ENCODE measurements around the gene MXI1.
"Not testable (repeated sequence)": the region's sequence is repeated elsewhere in the genome, so short reads cannot be mapped to it uniquely, and the experiment has no call there.

The MXI1 gene

GRCh38 chr10:110181911-110182310, 25.5 kb upstream of the MXI1 start:
- DNase-seq, result no peak

DNA sequence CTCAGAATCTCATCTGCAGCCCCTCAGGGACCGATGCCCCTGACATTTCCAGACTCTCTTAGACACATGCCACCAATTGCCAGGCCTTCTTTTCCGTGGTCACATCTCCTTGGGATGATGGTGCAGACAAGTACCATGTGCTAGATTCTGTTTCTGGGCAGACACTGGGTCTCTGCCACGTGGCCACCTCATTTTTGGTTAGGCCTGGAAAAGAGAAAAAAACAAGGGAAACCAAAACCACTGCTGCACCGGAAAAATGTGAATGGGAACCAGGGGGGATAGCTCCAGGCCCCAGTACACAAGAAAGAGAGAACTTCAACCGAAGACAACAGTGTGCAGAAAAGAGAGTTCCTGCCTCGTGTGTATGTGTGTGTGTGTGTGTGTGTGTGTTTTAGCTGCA, 23.0 kb upstream of the MXI1 start:
- DNase-seq, result no peak

- DNase-seq, result not testable (repeated sequence)
Measured at GRCh38 chr10:110185646-110186182, 21.7 kb upstream of the MXI1 start.

- DNase-seq, result no peak
Measured at GRCh38 chr10:110190170-110190569, 17.2 kb upstream of the MXI1 start.

GRCh38 chr10:110192552-110192951, 14.9 kb upstream of the MXI1 start:
- DNase-seq, result peak; percentile 20

GRCh38 chr10:110200503-110200902, 6.9 kb upstream of the MXI1 start:
- DNase-seq, result no peak

- DNase-seq, result not testable (repeated sequence)
Measured at GRCh38 chr10:110201046-110201445, 6.4 kb upstream of the MXI1 start.

GRCh38 chr10:110203500-110204455, 3.6 kb upstream of the MXI1 start:
- DNase-seq, result no peak

DNA sequence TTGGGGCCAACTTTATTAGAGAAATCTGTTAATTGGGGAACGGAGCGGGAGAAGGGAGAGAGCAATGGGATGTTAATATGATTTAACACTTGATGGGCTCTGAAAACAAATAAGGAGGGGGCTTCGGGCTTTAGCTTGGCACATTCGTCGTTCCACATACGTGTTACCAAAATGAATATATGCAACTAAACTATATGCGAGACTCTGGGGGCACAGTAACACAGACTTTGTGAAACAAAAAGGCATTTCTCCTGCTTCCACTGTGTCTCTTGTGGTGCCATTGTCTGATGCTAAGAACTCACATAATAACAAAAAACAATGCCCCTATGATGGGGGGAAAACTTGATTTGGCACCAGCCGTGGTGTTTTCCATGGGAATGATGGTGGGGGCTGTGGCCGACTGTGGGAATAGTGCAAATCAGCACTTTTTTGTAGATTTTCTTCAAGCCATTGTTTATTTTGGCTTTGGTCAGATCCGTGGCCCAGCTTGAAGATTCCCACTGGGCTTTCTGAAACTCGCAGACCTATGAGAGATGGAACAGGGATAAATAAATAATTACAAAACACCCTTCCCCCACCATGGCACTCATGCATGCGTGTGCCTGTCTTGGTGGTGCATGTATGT, 2.2 kb upstream of the MXI1 start:
- DNase-seq, result no peak

DNA sequence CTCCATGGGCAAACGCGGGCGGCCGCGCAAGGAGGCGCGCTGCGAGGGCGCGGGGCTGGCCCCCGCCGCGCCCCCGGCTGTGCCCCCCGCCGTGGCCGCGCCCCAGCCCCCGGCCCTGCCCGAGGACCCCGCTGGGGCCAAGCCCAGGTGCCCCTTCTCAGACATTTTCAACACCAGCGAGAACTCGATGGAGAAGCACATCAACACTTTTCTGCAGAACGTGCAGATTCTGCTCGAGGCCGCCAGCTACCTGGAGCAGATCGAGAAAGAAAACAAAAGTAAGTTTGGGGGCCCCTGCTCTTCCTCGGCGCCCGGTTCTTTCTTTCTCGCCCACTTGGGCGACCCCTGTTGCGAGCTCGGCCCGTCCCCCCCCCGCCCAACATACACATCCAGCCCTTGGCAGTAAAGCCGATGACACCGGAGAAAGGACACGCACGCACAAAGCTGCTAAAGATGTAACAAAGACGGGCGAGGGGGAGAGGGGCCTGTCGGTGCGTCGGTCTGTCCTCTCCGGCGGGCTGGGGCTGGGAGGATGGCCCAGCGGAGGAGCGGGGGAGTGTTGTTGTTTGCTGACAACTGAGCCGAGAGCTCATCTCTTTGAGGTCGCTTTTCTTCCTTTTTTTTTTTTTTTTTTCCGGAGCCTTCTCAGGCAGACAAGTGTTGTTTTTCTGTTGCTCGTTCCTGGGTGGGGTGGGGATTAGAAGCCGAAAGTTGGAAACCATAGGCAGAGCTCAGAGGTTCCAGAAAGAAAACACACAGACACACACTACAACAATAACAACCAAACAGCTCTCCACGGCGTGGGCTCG, 604 bp downstream of the MXI1 start:
- peak; percentile 55 for DNase-seq

GRCh38 chr10:110208614-110209453, 1.4 kb downstream of the MXI1 start:
- peak; percentile 48 for DNase-seq

DNA sequence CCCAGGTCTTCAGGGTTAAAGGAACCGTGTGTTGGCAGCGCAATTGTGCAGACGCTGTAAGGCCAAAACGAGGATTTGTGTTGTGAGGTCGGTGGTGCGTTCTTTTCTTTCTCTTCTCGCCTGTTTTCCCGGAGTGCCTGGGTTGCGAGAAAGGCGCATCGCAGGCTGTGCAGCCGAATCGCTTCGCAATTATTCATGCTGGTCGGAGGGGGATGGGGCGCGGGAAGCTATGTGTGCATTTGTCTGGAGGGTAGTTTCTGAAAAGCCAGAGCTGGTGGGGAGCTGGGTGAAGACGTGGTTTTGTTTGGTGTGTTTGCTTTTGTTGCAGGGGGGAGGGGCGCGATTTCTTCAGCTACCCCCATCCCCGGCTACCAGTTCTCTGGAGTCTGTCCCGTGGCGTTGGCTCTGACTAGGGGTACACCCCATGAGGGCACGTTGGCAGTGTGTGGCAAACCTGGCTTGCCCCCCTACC, 2.1 kb downstream of the MXI1 start:
- DNase-seq, result peak; percentile 70

- DNase-seq, result no peak
Measured at GRCh38 chr10:110209926-110210673, 2.7 kb downstream of the MXI1 start.

DNA sequence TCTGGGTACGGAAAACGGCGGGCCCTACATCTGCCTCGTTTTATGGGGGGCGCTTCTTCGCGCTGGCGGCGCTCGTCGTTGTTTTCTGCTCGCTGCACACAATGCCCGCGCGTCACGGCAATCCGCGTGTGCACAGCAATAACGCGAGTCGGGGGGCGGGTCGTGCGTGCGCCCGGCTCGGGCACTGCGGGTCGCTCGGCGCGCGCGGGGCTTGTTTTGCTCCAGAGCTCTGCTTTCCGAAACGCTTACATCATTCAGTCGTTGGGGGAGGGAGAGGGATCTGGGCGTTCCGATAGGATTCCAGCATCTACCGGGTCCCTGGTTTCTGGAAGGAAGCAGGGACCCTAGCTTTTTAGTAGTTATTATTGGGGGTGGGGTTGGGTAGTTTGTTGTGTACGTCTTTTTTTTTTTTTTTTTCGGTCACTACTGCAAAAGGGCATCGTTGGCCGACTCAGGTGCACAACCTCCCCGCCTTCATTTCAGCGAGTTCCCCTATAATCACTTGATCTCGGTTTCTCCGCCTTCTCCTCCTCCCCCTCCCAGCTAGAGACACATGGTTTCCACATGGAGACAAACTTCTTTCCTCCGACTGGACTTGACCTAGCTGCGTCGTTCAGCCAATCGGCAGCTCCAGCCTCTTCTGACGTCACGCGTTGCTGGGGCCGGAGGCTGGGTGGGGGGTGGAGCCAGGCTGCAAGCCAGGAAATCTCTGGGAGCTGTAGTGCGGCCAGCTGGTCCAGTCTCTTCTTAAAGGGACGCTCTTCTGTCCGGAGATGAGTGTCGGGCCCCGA, 3.5 kb downstream of the MXI1 start:
- peak; percentile 92 for DNase-seq

GRCh38 chr10:110211465-110211843, 4.0 kb downstream of the MXI1 start:
- no peak for DNase-seq

GRCh38 chr10:110212119-110213006, 5.0 kb downstream of the MXI1 start:
- peak; percentile 65 for DNase-seq

DNA sequence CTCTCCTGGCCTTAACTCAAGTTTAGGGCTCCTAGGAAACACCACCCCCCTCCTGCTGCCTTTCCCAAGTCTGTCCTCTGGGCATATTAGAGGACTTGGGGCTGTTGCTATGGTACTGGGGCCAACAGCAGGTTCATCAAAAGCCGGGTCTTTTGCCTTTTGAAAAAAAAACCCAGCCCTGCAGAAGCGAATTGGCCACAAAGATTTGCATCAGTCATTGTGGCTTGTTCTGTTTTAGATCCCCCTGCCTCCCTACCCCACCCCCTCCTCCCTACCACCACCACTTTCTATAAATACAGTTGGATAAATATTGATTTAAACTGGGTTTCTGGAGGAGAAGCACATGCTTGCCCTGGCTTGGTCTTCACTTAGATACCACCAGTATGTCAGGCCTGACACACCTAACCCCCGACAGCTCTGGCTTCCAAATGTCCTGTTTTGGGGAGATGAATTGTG, 7.0 kb downstream of the MXI1 start:
- DNase-seq, result peak; percentile 42

DNA sequence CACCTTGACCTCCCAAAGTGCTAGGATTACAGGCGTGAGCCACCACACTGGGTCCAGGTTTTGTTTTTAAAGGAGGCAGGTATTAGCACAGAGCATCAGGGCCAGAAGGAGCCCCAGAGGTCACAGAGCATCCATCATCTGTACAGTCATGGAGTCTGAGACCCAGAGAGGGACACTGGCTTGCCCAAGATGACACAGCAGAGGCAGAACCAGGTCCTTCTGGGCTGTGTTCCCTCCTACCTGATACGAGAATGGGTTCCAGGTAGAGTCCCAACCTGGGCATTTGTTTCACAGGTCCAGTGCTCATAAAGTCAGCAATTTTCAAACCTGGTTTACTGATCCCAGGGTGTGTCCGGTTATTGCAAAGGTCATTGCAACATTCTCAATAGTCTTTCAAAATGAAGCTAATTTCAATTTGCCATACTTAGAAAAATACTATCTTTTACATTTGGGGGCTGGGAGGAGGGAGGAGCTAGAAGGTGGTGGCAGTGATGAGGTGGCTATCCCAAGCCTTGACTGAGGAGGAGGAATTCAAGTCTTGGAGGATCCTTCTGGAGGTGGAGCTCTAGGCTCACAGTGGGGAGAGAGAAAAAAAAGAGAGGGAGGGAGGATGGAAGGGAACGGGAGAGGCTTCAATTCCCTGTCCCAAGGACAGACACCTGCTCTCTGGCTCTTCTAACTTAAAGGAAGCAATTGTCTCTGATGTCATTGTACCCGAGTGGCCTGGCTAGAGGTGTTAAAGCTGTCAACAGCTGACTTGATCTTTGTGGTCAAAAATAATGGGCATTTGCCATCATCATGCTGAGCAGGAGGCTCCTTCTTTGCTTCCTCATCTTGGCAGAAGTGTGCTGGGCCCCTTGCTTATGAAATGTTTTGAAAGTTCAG, 8.1 kb downstream of the MXI1 start:
- no peak for DNase-seq

All from CD4-positive, alpha-beta T cell treated with Interleukin-12 subunit alpha and Interleukin-12 subunit beta, for 1 hour (primary cell).